HG03457 (cell line): ENCODE results near the gene SERPINA12.

ENCODE experiments used
- ATAC-seq: cut with Tn5 transposase; IDR thresholded peaks from one replicate; pipeline ENCODE4 v1.9.1; 2021; ENCODE audit warnings: moderate number of reproducible peaks; ENCODE audit not compliant: unreplicated experiment

Gene SERPINA12

GRCh38 chr14:94467728-94468520 is 41.3 kb downstream of the SERPINA12 start:
- no peak for ATAC-seq

- no peak for ATAC-seq
Observed at GRCh38 chr14:94466706-94467370, 42.4 kb downstream of the SERPINA12 start.

- no peak for ATAC-seq
Observed at GRCh38 chr14:94465042-94465441, 44.2 kb downstream of the SERPINA12 start.

GRCh38 chr14:94464290-94464689 is 45.0 kb downstream of the SERPINA12 start:
- ATAC-seq, result no peak

GRCh38 chr14:94462763-94463572 is 46.3 kb downstream of the SERPINA12 start:
- no peak for ATAC-seq

- no peak for ATAC-seq
Observed at GRCh38 chr14:94462219-94462551, 47.1 kb downstream of the SERPINA12 start.

GRCh38 chr14:94461526-94462218 is 47.6 kb downstream of the SERPINA12 start:
- no peak for ATAC-seq

GRCh38 chr14:94460631-94461416 is 48.4 kb downstream of the SERPINA12 start:
- no peak for ATAC-seq

- ATAC-seq, result no peak
Observed at GRCh38 chr14:94458558-94459205, 50.6 kb downstream of the SERPINA12 start.

GRCh38 chr14:94458096-94458495 is 51.2 kb downstream of the SERPINA12 start:
- no peak for ATAC-seq

- ATAC-seq, result no peak
Observed at GRCh38 chr14:94455928-94456327, 53.3 kb downstream of the SERPINA12 start.

GRCh38 chr14:94451826-94452225 is 57.4 kb downstream of the SERPINA12 start:
- no peak for ATAC-seq

- ATAC-seq, result no peak
Observed at GRCh38 chr14:94451091-94451771, 58.0 kb downstream of the SERPINA12 start.

- no peak for ATAC-seq
Observed at GRCh38 chr14:94450722-94451090, 58.6 kb downstream of the SERPINA12 start.

- no peak for ATAC-seq
Observed at GRCh38 chr14:94449930-94450329, 59.3 kb downstream of the SERPINA12 start.

GRCh38 chr14:94448071-94448808 is 61.0 kb downstream of the SERPINA12 start:
- no peak for ATAC-seq

- ATAC-seq, result no peak
Observed at GRCh38 chr14:94447206-94447605, 62.1 kb downstream of the SERPINA12 start.

- no peak for ATAC-seq
Observed at GRCh38 chr14:94446126-94446525, 63.1 kb downstream of the SERPINA12 start.

GRCh38 chr14:94445003-94445402 is 64.3 kb downstream of the SERPINA12 start:
- ATAC-seq, result no peak
